ENCODE data around the gene CFAP100.

Gene CFAP100

DNA sequence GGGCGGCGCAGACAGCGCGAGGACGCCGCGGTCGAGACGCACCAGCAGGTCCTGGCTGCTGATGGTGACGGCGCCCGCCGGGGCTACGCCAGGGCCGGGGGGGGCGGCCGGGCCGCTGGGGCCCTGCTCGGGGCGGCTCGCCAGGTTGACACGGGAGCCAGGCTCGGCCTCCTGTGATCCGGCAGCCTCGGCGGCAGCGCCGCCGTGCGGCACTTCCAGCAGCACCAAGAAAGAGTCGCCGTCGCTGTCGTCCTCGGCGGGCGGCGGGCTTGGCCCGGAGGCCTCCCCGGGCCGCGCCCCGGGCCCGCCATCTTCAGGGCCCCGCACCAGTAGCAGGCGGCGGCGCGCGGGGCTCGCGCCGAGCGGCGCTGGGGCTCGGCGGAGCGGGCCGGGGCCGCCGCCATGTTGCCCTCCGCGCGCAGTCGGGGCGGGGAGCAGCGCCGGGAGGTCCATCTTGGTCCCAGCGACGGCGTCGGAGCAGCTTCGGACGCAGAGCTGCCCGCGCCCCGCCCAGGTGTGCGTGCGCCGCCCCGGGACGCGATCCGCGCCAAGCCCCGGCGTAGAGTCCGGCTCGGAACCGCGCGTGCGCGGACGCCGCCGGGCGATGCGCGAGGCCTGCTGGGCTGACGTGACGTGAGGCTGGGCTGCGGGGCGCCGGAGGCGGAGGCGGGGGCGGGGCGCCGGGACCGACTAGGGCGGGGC, 80.9 kb downstream of the CFAP100 start, which contains the start of gene ZXDC:
TSS of gene ZXDC (minus strand) at position 479 of the 702 bp plus-strand sequence. CDS start at position 453, 26 bp downstream.
- Histone ChIP-seq H3K27ac (peak within 1 kb of the TSS; percentile 46), H3K4me3 (IDR thresholded peaks at IDR 0.05; ENCODE audit: insufficient read depth, low read depth, low read length) (peak within 1 kb of the TSS; percentile 59), H2AFZ (ENCODE audit: low read depth) (peak within 1 kb of the TSS; percentile 100), H3K27me3 (ENCODE audit: insufficient read depth, low read depth) (no peaks in the 10 kb centered on the region), H3K9ac (peak within 1 kb of the TSS; percentile 53; the same call in 1 of the 2 replicates), H3K36me3 (ENCODE audit: insufficient read depth) (peaks cover 6% of the 10 kb centered on the region; the same call in 1 of the 2 replicates), H3K79me2 (ENCODE audit: insufficient read depth, low read depth) (peaks cover 36% of the 10 kb centered on the region), H4K20me1 (ENCODE audit: insufficient read depth) (no peaks in the 10 kb centered on the region), H3K4me1 (ENCODE audit: low read depth, poor library complexity, severe bottlenecking) (peaks cover 26% of the 10 kb centered on the region), H3K4me2 (peak within 1 kb of the TSS; percentile 65)
- TF ChIP-seq, protein P1, sequence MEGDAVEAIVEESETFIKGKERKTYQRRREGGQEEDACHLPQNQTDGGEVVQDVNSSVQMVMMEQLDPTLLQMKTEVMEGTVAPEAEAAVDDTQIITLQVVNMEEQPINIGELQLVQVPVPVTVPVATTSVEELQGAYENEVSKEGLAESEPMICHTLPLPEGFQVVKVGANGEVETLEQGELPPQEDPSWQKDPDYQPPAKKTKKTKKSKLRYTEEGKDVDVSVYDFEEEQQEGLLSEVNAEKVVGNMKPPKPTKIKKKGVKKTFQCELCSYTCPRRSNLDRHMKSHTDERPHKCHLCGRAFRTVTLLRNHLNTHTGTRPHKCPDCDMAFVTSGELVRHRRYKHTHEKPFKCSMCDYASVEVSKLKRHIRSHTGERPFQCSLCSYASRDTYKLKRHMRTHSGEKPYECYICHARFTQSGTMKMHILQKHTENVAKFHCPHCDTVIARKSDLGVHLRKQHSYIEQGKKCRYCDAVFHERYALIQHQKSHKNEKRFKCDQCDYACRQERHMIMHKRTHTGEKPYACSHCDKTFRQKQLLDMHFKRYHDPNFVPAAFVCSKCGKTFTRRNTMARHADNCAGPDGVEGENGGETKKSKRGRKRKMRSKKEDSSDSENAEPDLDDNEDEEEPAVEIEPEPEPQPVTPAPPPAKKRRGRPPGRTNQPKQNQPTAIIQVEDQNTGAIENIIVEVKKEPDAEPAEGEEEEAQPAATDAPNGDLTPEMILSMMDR (conservative IDR thresholded peaks at IDR 0.05; ENCODE audit: low read depth, low read length) = no peak; the same call in 1 of the 2 replicates

DNA sequence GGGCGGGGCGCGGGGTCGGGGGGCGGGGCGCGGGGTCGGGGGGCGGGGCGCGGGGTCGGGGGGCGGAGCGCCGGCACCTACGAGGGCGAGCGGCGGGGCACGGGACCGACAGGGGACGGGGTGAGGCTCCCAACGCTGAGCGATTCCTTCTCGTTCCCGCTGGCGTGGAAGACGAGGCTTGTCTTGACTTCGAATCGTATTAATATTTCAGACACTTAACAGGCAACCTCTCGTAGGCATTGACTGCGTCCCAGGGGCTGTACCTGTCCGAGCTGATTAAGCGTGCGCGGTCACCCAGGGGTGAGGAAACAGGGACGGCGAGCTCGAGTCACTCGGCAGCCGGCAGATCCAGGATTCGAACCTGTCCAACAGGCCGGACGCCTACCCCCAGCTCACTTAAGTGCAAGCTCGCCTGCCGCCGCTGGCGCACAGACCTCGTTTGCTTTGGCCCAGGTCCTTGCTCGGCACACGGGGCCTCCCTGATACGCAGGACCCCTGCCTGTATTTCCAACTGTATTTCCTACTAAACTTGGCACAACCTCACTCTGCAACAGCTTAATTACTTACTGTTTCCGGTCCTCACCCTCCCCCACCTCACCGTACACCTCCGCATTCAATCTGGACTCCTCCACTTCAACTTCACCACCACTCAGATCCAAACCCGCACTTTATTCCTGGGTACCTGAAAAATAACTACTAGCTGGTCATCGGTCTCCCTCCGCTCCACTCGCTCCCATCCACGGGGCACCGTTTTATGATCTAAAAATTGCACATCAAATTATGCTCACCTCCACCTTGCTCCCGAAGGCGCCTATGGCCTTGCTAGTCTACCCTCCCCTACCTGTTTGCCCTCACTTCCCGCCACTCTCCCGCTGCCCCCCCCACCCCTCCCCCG, 81.7 kb downstream of the CFAP100 start:
- Histone ChIP-seq H3K79me2 (ENCODE audit: insufficient read depth, low read depth) (peaks cover 35% of the 10 kb centered on the region), H3K4me1 (ENCODE audit: low read depth, poor library complexity, severe bottlenecking) (peaks cover 26% of the 10 kb centered on the region), H2AFZ (ENCODE audit: low read depth) (peak overlapping the region; percentile 100), H3K27me3 (ENCODE audit: insufficient read depth, low read depth) (no peaks in the 10 kb centered on the region), H3K36me3 (ENCODE audit: insufficient read depth) (no peaks in the 10 kb centered on the region), H3K27ac (no peak overlapping the region), H4K20me1 (ENCODE audit: insufficient read depth) (no peaks in the 10 kb centered on the region), H3K9ac (no peak overlapping the region; the same call in 1 of the 2 replicates), H3K4me3 (IDR thresholded peaks at IDR 0.05; ENCODE audit: insufficient read depth, low read depth, low read length) (no peak overlapping the region), H3K4me2 (peak overlapping the region; percentile 54)
- TF ChIP-seq, protein P1 (conservative IDR thresholded peaks at IDR 0.05; ENCODE audit: low read depth, low read length) = no peak

DNA sequence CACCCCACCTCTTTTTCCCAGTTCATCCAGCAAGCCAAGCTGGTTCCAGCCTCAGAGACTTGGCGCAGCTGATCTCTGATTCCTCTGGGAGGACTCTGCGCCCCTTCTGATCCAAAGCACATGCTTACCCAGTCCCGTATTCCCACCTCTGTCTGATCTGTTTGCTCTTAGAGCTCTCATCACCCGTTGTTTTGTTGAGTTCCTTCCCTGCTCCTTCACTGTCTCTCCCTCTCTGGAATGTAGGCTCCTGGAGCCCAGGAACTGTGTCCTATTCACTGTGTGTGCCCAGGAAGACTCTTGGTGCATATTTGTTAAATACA, 82.3 kb downstream of the CFAP100 start:
- Histone ChIP-seq H3K27me3 (ENCODE audit: insufficient read depth, low read depth) (no peaks in the 10 kb centered on the region), H3K79me2 (ENCODE audit: insufficient read depth, low read depth) (peaks cover 29% of the 10 kb centered on the region), H3K27ac (no peak overlapping the region), H3K9ac (no peak overlapping the region), H4K20me1 (ENCODE audit: insufficient read depth) (no peaks in the 10 kb centered on the region), H2AFZ (ENCODE audit: low read depth) (no peak overlapping the region), H3K4me3 (IDR thresholded peaks at IDR 0.05; ENCODE audit: insufficient read depth, low read depth, low read length) (no peak overlapping the region), H3K36me3 (ENCODE audit: insufficient read depth) (no peaks in the 10 kb centered on the region), H3K4me2 (no peak overlapping the region), H3K4me1 (ENCODE audit: low read depth, poor library complexity, severe bottlenecking) (peaks cover 26% of the 10 kb centered on the region)
- TF ChIP-seq, protein P1 (conservative IDR thresholded peaks at IDR 0.05; ENCODE audit: low read depth, low read length) = no peak

DNA sequence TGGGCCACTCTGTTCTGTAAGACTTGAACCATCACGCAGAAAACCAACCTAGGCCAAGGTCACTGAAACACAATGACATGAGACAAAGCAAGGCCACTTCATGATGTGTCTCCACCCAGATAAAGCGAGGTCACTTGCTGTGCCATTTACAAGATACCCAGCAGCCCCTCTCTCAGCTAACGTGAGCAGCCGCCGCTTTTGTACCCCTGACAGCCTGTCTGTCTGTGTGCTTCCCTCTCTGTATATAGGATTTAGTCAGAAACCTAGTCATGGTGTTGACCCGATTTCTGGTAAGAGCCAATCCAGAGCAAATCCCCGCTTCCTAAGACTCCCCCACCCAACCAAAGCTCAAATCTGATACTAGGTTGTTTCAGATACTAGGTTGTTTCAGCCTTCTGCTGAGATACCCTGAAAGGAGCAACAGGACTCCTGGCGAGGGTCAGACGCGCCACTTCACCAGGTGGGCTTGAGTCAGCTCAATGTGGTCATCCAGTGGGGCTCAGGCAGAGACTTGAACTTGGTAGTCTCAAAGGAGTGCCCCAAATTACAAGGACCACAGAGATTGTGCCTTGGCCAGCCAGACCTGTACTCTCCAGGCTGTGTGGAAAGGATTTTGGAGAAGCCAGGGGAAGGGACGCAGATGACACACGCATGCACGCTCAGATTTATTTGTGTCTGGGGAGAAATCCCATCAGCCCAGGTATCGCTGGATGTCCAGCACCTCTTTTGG, 84.0 kb downstream of the CFAP100 start:
- H3K27me3 ChIP-seq (ENCODE audit: insufficient read depth, low read depth) = no peaks in the 10 kb centered on the region
- H3K4me2 ChIP-seq = no peak overlapping the region
- no peaks in the 10 kb centered on the region for H4K20me1 ChIP-seq (ENCODE audit: insufficient read depth)
- H3K9ac ChIP-seq = no peak overlapping the region
- H3K4me1 ChIP-seq (ENCODE audit: low read depth, poor library complexity, severe bottlenecking) = peaks cover 14% of the 10 kb centered on the region
- no peak overlapping the region for H3K27ac ChIP-seq
- H3K4me3 ChIP-seq (IDR thresholded peaks at IDR 0.05; ENCODE audit: insufficient read depth, low read depth, low read length) = no peak overlapping the region
- H3K79me2 ChIP-seq (ENCODE audit: insufficient read depth, low read depth) = peaks cover 13% of the 10 kb centered on the region
- no peak overlapping the region for H2AFZ ChIP-seq (ENCODE audit: low read depth)
- TF ChIP-seq, protein P1 (conservative IDR thresholded peaks at IDR 0.05; ENCODE audit: low read depth, low read length) = no peak
- no peaks in the 10 kb centered on the region for H3K36me3 ChIP-seq (ENCODE audit: insufficient read depth)
